ENCODE measurements around the gene MTHFD1. TPM values are rescaled to one million over a fixed set of nuclear protein-coding genes. Genes with fewer than 3 reads are reported as not detected.

The MTHFD1 gene
- total RNA-seq, 1 experiment from 2014 or later: 32.6 TPM

DNA sequence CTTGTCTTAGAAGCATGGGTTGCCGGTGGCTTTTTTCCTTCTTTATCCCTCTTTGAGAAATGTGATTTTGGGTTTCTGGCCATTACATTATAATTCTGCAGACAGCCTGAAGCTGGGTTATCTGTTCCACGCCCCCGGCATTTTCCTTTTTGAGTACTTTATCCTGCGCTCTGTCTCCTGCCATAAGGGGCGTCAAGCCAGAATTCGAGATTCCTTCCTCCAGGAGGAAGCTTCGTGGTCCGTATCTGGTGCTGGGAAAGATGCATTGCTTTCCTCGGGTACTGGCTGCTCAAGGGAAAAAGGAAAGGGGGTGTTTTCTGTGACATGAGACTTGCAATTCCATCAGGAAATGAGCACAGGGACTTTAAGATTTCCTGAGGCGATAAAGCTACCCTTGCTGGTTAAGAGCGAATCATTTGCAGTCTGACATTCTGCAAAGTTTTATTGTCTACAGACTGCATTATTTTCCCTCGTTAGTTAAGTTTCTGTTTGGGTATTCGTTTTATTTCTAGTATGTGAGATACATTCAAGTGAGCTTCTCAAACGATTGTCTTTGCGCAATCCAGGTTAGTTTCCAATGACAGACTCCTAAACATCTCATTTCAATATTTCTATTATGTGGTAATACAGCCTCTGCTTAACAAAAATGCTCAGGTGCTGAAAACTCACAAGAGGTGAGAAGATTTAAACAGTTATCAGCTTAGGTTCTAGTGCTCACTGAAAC is 77.8 kb downstream of the MTHFD1 start:
- in situ Hi-C loops (cut with HindIII; ENCODE audit: low pct_unique_long_range_greater_than_20kb, low sequenced_read_pairs): no loop called here
- peak; percentile 28 for DNase-seq (ENCODE audit: low read depth, low spot score)

- in situ Hi-C loops (cut with HindIII; ENCODE audit: low pct_unique_long_range_greater_than_20kb, low sequenced_read_pairs): no loop called here
- DNase-seq (ENCODE audit: low read depth, low spot score): no peak
Measured at GRCh38 chr14:64467101-64467500, 78.9 kb downstream of the MTHFD1 start.

DNA sequence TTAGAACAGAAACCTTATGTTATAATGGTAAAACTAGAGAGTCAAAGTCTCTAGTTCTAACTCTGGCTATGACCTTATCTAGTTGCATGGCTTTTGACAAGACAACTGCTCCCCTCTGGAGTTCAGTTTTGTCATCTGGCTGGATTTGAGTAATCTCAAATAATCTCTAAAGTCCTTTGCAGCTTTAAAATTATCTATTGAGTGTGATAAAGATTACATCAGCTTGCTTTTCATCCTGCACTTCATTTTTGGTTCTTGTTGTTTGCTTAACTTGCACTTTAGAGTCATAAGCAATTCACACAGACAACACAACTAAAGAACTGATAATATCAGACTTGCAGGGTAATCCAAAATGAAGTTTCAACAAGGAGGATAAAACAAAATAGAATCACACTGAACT is 79.4 kb downstream of the MTHFD1 start:
- in situ Hi-C loops (cut with HindIII; ENCODE audit: low pct_unique_long_range_greater_than_20kb, low sequenced_read_pairs): no loop called here
- DNase-seq (ENCODE audit: low read depth, low spot score): no peak

DNA sequence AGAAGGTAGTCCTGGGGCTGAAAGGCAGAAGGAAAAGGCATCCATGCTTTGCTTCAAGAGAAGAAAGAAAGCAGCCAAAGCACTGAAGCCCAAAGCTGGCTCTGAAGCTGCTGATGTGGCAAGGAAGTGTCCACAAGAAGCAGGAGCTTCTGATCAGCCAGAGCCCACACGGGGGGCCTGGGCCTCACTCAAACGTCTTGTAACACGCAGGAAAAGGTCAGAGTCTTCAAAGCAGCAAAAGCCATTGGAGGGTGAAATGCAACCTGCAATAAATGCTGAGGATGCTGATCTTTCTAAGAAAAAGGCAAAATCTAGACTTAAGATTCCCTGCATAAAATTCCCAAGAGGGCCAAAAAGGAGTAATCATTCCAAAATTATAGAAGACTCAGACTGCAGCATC is 80.3 kb downstream of the MTHFD1 start:
- DNase-seq (ENCODE audit: low read depth, low spot score): no peak
- in situ Hi-C loops (cut with HindIII; ENCODE audit: low pct_unique_long_range_greater_than_20kb, low sequenced_read_pairs): no loop called here

GRCh38 chr14:64474041-64474440 is 85.9 kb downstream of the MTHFD1 start:
- in situ Hi-C loops (cut with HindIII; ENCODE audit: low pct_unique_long_range_greater_than_20kb, low sequenced_read_pairs): no loop called here

GRCh38 chr14:64474698-64475097 is 86.5 kb downstream of the MTHFD1 start:
- in situ Hi-C loops (cut with HindIII; ENCODE audit: low pct_unique_long_range_greater_than_20kb, low sequenced_read_pairs): no loop called here
- no peak for DNase-seq (ENCODE audit: low read depth, low spot score)

More at GRCh38 chr14:64474041-64474440, 85.9 kb downstream of the MTHFD1 start:
- no peak for DNase-seq (ENCODE audit: low read depth, low spot score)

- no peak for DNase-seq (ENCODE audit: low read depth, low spot score)
- in situ Hi-C loops (cut with HindIII; ENCODE audit: low pct_unique_long_range_greater_than_20kb, low sequenced_read_pairs): no loop called here
Measured at GRCh38 chr14:64475585-64476273, 87.6 kb downstream of the MTHFD1 start.

- DNase-seq (ENCODE audit: low read depth, low spot score): no peak
- in situ Hi-C loops (cut with HindIII; ENCODE audit: low pct_unique_long_range_greater_than_20kb, low sequenced_read_pairs): no loop called here
Measured at GRCh38 chr14:64476438-64476837, 88.3 kb downstream of the MTHFD1 start.

DNA sequence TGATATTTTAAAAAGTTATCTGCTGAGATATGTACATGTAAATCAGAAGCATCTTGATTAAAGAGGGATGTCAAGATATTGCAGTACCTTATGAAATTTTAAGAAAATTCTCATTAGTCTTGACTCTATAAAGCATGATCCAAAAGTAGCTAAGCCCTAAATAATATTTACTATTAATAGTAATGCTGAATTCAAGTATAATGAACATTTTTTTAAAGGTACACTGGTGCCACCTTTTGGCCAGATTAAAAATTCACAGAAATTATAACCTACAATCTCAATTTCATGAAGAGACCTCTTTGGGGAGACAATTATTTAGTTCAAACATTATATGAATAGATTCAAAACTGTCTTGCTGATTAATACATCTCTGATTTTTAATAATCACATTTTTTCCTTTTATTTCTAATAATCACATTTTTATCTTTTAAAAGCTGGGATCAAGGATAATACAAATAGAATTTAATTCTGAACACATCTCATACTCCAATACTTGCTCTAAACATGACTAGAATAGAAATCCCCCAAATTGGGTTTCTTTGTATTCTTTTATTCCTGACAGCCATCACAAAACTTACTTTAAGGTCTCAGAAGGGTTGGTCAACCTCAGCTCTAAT is 90.6 kb downstream of the MTHFD1 start:
- peak; percentile 28 for DNase-seq (ENCODE audit: low read depth, low spot score)
- in situ Hi-C loops (cut with HindIII; ENCODE audit: low pct_unique_long_range_greater_than_20kb, low sequenced_read_pairs): no loop called here

DNA sequence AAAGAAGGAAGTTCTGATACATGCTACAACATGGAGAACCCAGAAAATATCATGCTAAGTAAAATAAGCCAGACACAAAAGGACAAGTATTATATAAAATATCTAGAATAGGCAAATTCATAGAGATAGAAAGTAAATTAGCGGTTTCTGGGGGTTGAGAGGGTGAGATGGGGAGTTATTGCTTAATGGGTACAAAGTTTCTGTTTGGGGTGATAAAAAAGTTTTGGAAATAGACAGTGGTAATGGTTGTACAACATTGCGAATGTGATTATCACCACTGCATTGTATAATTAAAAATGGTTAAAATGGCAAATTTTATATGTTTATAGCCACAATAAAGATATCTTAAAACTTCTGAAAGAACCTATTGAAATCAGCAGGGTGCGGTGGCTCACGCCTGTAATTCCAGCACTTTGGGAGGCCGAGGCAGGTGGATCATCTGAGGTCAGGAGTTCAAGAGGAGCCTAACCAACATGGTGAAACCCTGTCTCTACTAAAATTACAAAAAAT is 100.5 kb downstream of the MTHFD1 start:
- in situ Hi-C loops (cut with HindIII; ENCODE audit: low pct_unique_long_range_greater_than_20kb, low sequenced_read_pairs): no loop called here
- no peak for DNase-seq (ENCODE audit: low read depth, low spot score)

DNA sequence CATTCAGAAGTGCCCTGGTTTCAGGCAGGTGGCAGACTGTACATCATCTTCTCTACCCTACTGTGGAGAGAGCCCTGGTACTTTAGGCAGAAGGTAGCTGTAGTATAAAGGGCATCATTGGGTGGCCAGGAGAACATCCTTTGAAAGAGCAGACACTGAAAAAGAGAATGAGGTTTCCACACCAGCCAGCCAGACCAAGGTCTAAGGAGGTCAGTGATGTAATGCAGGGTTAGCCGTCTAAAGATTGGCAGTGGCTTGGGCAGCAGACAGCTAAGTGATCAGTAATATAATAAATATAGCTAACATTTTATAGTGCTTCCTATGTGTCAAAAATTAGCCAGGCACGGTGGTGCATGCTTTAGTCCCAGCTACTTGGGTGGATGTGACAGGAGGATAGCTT is 103.5 kb downstream of the MTHFD1 start:
- DNase-seq (ENCODE audit: low read depth, low spot score): no peak
- in situ Hi-C loops (cut with HindIII; ENCODE audit: low pct_unique_long_range_greater_than_20kb, low sequenced_read_pairs): no loop called here

DNA sequence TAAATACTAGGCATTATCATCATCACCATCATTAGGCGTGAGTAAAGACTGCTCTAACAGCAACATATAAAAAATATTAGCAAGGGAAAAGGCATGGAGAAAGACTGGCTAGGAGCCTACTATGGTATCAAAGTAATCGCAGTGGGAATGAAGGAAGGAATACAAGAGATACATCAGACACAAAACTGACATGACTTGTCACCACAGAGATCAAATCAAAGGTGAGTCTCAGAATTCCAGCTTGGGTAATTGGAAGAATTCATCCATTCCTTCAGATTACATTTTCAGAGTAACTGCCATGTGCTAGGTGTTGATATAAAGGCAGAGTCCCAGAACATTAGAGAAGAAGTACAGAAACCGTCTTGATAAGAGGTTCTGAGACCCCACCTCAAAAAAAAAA is 105.3 kb downstream of the MTHFD1 start:
- in situ Hi-C loops (cut with HindIII; ENCODE audit: low pct_unique_long_range_greater_than_20kb, low sequenced_read_pairs): no loop called here

GRCh38 chr14:64495252-64495651 is 107.1 kb downstream of the MTHFD1 start:
- in situ Hi-C loops (cut with HindIII; ENCODE audit: low pct_unique_long_range_greater_than_20kb, low sequenced_read_pairs): no loop called here

More for the DNA sequence above, 105.3 kb downstream of the MTHFD1 start:
- DNase-seq (ENCODE audit: low read depth, low spot score): no peak

GRCh38 chr14:64496764-64497163 is 108.6 kb downstream of the MTHFD1 start:
- no peak for DNase-seq (ENCODE audit: low read depth, low spot score)
- in situ Hi-C loops (cut with HindIII; ENCODE audit: low pct_unique_long_range_greater_than_20kb, low sequenced_read_pairs): no loop called here

More at GRCh38 chr14:64495252-64495651, 107.1 kb downstream of the MTHFD1 start:
- no peak for DNase-seq (ENCODE audit: low read depth, low spot score)

GRCh38 chr14:64500088-64500487 is 111.9 kb downstream of the MTHFD1 start:
- in situ Hi-C loops (cut with HindIII; ENCODE audit: low pct_unique_long_range_greater_than_20kb, low sequenced_read_pairs): no loop called here
- DNase-seq (ENCODE audit: low read depth, low spot score): no peak

DNA sequence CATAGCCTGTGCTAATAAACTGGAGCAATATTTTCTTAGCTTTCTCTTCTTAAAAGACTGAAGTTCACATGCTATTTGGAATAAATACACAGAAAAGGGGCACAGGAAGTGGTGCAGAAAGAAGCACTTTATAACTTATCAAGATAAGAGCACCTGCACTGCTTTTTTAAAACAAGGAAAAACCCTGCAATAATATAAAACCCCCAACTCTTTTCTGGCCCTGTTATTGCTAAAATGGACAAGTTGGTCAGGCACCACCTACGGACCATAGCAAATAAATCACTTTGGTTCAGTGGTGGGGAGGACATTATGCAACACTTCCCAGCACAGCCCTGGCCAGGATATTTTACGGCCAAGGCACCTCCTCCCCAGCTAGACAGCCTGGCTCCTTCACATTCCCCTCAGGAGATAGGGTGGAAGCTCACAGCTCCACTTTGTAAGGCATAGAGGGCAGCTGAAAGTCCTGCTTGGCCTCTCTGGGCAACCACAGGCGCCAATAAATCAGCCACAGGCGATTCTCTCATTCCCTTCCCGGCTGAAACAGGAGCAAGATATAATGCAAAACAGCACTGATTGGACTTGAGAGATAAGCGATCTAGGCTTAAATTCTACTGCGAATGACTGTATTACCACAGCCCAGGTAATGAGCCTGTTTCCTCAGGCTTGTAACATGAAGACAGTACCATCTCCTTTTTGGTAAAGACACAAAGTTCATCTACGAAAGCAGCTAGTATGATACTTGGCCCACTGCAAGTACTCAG is 113.4 kb downstream of the MTHFD1 start:
- in situ Hi-C loops (cut with HindIII; ENCODE audit: low pct_unique_long_range_greater_than_20kb, low sequenced_read_pairs): no loop called here
- DNase-seq (ENCODE audit: low read depth, low spot score): peak; percentile 45

- in situ Hi-C loops (cut with HindIII; ENCODE audit: low pct_unique_long_range_greater_than_20kb, low sequenced_read_pairs): no loop called here
- DNase-seq (ENCODE audit: low read depth, low spot score): no peak
Measured at GRCh38 chr14:64502456-64502855, 114.3 kb downstream of the MTHFD1 start.

GRCh38 chr14:64502887-64503433 is 114.8 kb downstream of the MTHFD1 start:
- in situ Hi-C loops (cut with HindIII; ENCODE audit: low pct_unique_long_range_greater_than_20kb, low sequenced_read_pairs): no loop called here
- no peak for DNase-seq (ENCODE audit: low read depth, low spot score)
